Brain pericyte (primary cell): ENCODE data around the gene SNCAIP.

Experiments
- DNase-seq: peaks from one replicate; pipeline ENCODE4 v3.0.0-alpha.2; 2012; ENCODE audit warnings: low read depth, low spot score

The SNCAIP gene

DNA sequence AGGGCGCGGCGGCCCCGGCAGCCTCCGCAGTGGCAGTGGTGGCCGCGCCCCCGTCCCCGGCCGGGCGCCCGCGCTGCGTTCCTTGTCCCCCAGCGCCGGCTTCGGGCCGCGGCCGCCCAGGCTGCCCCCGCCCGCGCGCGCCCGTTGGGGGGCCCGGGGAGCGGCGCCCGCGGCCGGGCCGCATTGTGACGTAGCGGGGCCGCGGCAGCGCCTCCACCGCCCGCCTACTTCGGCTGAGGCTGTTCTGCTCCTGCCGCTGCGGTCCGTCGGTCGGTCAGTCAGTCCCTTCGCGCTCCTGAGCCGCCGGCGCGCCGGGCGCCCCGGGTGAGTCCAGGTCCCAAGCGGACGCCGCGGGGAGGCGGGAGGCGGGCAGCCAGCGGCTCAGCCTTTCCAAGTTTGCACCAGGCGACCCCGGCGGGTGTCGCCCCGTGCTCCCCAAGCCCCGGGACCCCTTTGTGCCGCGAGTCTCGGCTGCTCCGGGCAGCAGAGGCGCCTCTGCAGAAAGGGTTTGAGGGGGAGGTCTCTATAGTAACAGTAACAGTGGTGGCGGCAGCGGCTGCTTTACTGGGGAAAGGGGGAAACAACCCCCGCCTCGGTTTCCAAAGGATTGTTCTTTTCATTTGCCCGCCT lies at the start of gene SNCAIP:
TSS of gene SNCAIP (plus strand) at position 277 of the 630 bp plus-strand sequence. CDS start 78,898 bp downstream, outside the sequence.
- DNase-seq, result no peak

DNA sequence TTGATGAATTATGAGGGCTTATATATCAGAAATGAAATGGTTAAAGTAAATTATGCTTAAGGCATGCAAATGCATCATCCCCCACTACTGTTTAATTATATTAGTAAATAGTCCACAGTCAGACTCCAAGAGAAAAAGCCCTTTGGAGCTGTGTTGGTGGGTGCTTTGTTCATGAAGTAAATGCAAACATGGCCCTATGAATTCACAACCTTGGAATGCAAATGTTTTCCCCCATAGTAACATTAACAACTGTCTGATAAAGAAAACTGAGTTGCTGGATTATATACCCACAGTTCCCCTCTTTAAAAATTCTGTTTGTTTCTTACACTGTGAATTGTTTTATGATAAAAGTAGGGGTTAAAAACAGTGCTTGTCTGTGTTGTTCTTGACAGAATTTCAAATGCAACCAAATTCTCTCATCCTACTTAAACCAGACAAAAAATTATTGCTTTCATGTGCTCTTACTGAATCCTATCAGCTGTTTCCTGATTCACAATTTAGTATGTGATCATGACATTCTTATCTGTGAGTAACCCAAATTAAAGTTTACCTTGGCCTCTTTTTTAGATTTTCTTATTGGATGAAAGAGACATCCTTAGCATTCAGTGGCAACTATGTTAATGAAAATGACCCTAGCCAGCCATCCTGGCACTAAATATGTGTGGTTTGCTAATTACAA lies 48.5 kb upstream of the SNCAIP start:
- no peak for DNase-seq

DNA sequence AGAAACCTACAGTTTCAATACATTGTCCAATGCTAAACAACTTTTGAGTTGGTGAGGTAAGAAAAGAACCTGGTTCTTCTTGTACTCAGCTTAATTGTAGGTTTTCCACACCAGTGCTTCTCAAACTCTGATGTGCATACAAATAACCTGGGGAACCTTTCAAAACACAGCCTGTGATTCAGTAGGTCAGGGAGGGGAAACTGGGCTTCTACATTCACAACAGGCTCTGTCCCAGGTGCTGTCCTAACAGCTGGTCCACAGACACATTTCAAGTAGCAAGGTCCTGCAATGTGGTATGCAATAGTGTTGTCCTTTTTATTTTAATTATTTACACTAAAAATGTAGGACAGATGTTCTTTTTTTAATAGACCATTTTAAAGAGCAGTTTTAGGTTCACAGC lies 47.4 kb upstream of the SNCAIP start:
- DNase-seq, result no peak

DNA sequence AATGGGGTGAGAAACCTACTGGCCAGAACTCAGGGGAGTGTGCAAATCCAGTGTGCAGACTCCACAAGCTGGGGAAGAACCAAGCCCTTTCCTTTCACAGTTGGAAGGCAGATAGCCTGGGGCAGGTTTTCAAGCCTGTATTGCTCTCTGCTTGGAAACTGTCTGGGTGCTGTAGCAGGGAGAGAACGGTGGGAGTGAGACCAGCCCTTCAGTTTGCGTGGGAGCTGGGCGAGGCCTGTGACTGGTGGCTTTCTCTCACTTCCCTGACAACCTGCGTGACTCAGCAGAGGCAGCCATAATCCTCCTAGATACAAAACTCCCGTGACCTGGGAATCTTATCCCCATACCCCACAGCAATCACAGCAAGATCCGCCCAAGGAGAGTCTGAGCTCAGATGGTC lies 44.9 kb upstream of the SNCAIP start:
- DNase-seq, result no peak

DNA sequence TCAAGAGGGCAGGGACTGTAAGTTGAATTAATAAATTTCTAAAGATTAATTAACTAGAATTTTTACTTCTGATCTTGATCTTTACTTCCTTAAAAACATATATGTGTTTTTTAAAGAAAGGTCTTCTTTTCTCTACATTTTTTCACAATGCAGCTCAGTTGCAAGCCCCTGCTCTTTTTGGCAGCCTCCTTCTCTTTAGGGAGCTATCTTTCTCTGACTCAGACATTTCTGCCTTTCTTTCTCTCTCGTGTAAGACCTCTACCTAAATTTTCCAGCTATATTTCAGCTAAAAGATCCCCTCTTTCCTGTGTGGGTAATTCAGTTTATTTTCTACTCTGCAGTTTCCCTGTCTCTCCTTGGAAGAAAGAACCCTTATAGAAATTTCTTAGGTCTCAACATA lies 38.3 kb upstream of the SNCAIP start:
- DNase-seq, result no peak

DNA sequence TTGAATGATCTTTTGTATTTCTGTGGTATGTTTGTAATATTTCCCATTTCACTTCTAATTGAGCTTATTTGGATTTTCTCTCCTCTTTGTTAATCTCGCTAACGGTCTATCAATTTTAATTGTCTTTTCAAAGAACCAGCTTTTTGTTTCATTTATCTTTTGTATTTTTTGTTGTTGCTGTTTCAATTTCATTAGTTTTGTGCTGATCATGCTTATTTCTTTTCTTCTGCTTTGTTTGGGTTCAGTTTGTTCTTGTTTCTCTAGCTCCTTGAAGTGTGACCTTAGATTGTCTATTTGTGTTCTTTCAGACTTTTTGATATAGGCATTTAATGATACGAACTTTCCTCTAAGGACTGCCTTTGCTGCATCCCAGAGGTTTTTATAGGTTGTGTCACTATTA lies 28.4 kb upstream of the SNCAIP start:
- DNase-seq, result no peak

DNA sequence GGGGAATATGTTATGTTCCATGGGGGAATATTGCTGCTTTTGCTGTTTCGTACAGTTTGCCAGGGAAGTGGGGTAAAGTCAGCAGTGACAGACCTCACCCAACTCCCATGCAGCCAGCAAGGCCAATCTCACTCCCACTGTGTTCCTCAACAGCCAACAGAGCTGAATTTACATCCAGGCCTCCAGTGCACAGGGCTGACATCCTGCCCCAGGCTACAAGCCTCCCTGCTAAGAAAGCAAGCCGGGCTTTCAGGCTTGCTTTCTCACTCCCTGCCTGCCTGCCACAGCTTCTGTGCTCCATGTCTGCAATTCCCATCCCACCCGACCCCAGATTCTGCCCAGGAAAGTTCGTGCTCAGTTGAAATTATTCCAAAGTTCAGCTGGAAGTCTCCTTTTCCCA lies 25.5 kb upstream of the SNCAIP start:
- DNase-seq, result no peak

DNA sequence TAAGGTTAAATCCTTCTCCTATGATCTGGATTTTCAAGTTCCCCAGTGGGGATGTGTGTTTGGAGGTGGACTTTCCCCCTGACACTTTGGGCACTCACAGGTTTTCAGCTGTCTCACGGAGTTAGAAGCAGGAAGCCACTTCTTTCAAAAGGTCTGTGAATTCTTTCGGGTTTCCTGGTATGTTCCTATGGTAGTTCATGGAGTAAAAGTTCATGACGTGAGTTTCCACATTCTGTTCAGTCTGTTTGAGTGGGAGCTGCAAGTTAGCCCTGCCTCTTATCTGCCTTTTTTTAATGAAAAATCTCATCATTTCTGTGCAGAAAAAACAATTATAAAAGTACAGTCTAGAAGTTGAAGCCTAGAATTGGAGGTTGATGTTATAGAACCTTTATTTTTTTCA lies 24.9 kb upstream of the SNCAIP start:
- DNase-seq, result no peak

DNA sequence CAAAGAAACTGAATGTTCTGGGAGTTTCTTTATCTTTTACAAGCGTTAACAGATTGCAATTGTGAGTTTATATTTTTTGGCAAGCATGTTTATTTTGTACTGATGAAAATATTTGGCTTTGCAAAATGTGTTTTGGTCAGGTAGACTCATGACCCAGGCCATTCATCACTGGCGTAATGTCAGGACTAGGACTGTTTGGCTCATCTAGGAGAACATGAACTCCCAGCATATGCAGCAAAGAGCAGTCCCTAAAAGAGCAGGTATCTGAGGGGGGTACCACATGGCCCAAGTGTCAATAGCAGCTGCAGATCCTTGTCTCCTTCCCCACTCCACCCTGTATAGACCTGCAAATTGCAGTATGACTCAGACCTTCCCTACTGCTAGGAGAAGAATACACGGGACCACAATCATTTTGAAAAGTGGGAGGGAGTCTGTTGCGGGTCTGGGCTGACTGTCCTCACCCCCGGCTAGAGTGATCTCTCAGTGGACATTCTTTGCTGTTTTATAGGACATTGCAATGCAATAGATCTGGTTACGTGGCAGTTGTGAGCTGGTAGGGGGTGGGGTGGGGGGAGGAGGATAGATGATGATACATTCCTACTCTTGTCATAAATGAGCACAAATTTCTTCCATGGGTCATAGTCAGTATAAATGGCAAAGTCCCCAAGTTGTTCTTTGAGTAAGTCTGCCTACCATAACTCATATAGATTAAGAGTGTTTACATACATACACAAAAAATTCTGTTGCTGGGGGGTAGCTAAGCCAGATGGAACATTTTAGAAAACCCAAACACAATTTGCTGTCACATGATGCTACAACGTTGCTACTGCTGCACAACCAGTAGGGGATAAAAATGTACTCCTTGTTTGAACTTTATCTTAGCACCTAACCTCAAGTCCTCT lies 20.8 kb upstream of the SNCAIP start:
- no peak for DNase-seq

DNA sequence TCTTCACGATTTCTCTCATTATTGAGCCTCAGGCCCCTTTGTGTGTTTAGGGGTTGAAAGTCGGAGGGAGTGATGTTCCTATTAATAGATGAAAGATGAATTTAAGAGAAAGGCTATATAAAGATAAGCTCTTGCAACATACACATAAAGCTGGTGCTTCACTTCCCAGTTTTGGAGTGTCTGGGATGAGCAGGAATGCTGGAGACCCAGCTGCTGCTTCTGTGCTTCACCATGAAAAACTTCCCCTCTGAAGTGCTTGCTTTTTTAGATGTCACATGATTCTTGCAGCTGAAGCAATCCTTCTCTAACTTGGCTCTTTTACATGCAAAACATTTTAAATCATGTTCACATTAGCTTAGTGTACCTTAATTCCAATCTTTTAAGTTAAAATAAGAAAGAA lies 19.7 kb upstream of the SNCAIP start:
- DNase-seq, result no peak

DNA sequence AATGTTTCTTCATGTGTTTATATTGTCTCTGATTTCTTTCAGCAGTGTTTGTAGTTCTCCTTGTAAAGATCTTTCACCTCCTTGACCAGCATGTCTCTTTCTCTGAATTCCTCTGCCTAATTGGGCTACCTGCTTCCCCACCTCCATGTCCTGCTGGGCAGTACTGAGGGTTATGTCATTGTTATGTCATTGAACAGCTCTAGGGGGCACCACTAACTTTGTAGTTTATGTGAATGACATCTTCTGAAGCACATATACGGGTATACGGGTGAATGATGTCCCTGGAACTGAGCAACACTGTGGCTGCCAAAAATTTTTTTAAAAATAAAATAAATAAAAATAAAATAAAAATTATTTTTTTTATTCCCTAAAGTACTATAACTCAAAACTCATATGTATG lies 16.9 kb upstream of the SNCAIP start:
- DNase-seq, result no peak

DNA sequence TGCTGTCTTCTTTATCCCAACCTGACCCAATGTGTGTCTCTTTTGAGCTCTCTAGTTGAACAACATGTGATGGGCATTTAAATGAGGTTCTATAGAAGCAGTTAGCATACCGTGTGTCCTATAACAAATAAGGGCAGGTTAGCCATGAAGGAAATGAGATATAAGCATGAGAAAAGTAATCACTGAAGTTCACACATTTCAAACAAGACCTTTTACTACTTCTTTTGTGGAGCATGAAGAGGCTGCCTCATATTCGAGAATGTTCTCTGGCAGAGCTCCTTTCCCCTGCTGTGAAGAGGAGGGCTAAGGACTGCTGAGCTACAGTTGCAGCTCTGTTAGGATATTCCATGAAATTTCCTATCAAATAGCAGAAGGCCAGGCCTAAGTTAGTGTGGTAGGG lies 15.2 kb upstream of the SNCAIP start:
- DNase-seq, result no peak

DNA sequence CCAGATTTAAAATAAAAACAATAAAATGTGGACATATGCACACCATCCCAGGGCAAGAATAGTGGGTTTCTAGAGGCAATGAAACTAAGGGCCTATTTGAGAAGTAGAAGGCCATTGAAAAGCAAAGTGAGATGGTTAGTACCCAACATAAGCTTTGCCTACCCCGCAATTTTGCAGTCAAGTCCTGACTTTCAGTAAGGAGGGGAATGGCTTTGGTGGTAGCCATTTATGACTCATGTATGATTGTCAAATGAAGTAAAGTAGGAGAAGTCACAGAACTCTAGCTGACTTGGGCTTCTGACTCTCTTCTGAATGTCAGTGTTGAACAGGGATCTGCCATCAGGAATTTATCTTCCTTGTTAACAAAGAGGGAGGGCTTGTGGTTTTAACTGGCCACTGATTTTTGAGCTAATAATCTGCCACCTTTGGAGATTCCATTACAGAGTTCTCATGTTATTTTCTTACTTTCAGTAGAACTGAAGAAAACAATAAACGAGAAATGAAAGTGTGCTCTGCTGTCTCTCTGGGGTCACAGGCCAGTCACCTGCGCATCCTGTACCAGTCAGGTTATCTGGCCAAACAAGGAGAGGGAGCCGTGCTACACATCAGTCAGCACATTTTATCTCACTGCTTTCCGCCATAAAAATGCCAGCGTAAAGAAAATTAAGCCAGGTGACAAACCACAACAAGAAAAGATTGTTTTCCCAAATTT lies 14.3 kb upstream of the SNCAIP start:
- DNase-seq, result no peak

DNA sequence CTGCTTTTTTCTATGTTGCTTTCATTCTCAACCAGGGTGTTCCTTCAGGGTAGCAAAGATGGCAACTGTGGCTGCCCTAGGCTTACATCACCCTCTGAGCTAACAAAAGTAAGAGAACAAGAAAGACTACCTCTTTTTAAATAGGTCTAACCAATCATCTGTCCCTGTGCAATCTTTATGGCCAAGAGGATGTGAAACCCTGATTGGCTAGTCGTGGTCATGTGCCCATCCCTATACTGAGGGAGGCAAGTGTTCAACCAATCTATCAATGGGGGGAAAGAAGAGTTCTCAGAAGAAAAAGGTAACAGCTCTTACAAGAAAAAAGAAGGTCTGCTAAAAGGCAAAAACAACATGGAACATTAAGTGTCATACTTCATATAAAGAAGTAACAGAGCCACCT lies 11.7 kb upstream of the SNCAIP start:
- no peak for DNase-seq

DNA sequence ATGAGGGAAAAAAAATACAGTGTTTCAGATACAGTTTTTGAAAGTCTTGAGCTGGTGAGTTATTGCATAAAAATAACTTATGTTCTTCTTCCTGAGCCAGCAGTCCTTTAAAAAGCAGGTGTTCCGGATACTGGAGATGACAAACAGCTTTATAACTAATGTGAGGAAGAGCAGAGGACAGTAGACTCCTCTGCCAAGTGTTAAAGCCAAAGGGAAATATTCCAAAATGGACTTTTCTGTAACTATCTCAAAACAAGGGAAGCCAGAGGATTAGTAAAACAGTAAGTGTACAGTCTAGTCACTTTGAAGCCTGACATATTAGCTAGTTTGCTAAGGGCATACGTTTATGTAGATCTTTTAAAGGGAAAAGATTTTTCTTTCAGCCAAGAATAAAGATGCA lies 11.0 kb upstream of the SNCAIP start:
- DNase-seq, result no peak

DNA sequence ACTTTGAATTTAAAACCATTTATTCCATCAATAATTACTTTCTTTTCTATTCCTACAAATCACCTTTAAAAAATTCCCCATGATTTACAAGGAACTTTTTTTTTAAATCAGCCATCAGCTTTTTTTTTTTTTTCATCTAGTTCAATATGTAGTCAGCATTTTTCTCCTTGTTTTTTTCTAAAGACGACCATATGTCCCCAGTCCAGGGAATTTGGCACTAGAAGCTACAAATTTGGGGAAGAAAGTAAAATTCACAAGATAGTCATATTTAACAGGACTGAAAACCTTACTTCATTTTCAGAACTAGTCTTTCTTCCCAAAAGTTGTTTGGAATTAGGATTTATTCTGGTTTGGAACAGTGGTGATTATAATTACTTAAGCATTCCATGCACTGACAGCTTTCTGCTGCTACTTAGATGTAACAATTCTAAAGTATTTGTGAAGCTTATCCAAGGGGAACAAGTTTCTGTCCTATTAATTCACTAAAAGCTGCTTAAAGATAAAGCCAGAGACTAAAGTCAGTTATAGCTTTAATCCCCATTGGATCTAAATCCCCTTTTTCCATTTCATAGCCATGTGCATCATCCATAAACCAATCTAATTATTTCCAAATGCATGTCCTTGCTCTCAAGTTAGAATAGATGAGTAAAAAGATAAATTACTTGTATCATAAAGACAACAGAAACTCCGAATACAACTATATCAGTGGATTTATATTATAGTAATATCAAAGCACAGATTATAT lies 7.4 kb upstream of the SNCAIP start:
- DNase-seq, result no peak

DNA sequence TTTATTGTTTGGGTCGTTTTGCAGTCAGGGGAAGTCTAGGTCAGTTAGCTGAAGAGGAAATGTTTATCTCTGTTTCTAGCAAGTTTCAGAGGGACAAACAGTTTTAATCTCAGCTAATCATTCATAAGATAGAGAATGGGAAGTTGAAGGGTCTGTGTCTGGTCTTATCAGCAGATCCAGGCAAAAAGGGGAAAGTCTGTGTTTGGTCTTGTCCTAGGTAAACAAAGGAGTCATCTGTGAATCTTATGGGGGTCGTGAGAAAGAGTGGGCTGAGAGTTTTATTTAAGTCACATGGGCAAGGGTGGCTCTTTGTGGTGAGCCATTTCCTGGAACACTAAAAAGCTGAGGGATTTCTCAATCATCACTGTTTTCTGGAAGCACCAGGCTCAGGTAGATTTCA lies 5.6 kb upstream of the SNCAIP start:
- DNase-seq, result no peak

DNA sequence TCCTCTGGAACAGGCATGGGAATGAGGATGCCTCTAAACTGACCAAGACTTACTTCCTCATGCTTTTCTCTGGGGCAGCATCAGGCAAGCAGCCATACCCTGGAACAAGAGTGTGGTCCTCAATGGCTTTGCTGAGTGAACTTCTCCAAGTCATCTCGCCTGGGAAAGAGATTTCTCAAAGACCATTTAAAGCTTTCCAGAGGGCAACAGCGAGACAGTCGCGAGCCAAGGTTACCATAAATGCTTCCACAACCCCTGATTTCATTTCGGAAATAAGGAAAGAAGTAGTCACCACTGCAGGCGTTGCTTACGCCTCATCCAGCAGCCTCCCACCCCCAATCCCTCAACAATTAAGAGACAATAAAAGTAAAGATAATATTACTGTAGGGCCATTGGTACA lies 1.1 kb upstream of the SNCAIP start:
- no peak for DNase-seq

DNA sequence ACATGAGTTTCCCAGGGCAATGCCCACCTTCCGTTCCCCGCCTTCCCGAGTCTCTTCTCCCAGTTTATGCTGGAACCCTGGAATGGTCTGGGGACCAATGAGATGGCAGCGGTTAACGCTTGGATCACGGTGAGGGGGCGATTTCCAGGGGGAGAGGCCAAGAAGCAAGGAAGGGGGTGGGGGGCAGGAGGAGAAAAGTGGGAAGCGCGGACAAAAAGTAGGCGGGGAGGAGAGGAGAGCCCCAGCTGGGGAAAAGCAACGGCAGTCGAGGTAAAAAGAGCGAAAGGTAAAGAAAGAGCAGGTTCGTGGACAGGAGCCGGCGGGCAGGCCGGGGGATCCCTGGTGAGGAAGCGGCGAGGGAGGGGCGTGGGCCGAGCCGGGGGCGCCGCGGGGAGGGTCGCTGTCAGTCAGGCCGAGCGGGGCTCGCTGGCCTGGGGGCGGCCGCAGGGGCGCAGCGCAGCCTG lies 508 bp upstream of the SNCAIP start:
- no peak for DNase-seq

DNA sequence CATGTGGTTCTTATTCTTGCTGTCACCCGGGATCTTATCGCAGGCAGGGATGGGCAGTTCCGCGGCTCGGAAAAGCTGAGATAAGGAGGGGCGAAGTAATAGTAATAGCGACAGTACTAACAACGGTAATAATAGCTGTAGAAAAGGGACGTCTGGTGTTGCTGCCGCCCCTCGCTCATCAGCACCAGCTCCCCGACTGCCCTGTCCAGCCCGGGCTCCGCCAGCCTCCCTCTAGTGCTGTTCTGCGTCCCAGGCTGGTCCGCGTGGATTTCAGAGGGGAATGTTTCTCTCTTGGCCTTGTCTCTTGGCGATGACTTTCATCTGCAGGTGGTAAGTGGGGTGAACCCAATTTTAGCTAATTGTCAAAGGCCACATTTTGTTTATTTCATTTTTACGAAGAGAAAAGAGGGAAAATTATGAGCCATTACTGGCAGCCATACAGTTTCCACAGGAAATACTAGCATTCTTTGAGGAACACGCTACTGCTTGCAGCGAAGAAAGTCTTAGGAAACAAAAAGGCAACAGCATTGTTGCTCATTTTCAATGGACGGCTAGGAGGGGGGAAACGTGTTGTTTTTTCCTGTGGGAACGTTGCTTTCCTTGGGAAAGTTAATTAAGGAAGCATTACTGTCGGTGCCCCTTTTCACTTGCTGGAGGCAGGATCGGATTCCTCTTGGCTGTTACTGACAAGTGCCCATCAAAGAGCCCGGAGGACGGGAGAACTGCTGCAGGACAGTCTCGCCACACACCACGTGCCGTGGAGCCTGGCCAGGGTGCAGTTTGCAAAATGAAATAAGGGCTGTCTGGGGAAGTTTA lies 762 bp downstream of the SNCAIP start:
- DNase-seq, result no peak
